GM18858 (cell line): ENCODE results near the gene RAF1.
"Not testable (repeated sequence)": the region's sequence is repeated elsewhere in the genome, so short reads cannot be mapped to it uniquely, and the experiment has no call there.

Experiments used
- ATAC-seq: cut with Tn5 transposase; IDR thresholded peaks from one replicate; pipeline ENCODE4 v1.9.1; 2021; ENCODE audit not compliant: unreplicated experiment

RAF1 gene

DNA sequence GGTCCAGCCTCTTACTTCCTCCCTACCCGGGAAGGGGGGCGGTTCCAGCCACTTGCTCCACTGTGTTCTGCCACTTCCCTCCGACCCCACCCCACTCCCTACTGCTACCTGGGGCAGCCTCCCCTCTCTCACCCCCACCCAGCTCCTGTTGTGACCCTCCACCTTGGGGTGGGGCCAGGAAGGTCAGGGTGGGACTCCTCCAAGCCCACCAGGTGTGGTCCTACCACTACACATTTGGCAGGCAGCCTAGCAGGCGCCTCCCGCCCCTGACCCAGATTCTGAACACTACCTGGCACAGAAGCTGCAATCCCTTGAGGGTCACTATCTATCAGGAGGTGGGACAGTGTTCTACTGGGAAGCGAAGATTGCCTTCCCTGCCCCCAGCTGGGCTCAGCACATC is 13.7 kb upstream of the RAF1 start:
- no peak for ATAC-seq

DNA sequence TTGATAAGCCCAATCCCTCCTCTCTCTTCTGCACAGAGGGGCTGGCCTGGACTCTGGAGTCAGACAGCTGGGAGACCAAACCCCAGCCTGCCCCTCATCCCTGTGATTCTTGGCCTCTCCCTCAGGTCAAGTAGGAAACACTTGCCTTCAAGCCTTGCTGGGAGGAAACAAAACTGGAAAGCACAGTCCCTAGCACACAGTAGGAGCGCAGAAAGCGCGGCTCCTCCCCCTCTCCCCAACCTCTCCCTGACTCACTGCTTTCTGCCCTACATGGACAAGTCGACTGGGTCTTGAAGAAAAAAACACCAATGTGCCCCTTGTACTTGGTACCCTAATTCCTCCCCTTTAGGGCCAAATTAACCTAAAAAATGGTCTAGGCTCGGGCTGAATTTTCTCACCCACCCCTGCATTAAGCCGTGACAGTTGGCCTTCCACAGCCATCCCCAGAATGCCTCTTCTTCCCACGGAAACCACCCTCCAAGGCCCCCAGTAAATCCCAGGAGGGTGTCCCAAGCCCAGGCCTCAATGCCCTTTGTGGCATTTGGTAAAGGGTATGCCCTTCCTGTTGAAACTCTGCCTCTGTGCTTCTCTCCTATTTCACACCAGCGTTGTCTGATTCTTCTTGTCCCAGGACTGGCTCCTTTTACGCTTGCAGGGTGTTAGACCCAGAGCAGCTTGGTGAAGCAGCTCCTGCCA is 11.3 kb upstream of the RAF1 start:
- ATAC-seq: no peak

DNA sequence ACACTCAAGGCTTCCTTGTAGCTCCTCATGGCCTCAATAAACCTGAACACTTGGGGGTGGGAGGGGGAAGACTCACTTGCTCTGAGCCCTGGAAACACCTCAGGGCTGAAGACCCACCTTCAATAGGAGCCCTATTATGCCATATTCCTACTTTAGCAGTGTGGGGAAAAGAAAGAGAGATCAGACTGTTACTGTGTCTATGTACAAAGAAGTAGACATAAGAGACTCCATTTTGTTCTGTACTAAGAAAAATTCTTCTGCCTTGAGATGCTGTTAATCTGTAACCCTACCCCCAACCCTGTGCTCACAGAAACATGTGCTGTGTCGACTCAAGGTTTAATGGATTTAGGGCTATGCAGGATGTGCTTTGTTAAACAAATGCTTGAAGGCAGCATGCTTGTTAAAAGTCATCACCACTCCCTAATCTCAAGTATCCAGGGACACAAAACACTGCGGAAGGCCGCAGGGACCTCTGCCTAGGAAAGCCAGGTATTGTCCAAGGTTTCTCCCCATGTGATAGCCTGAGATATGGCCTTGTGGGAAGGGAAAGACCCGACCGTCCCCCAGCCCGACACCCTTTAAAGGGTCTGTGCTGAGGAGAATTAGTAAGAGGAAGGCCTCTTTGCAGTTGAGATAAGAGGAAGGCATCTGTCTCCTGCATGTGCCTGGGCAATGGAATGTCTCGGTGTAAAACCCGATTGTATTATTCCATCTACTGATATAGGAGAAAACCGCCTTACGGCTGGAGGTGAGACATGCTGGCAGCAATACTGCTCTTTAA is 10.2 kb upstream of the RAF1 start:
- not testable (repeated sequence) for ATAC-seq

DNA sequence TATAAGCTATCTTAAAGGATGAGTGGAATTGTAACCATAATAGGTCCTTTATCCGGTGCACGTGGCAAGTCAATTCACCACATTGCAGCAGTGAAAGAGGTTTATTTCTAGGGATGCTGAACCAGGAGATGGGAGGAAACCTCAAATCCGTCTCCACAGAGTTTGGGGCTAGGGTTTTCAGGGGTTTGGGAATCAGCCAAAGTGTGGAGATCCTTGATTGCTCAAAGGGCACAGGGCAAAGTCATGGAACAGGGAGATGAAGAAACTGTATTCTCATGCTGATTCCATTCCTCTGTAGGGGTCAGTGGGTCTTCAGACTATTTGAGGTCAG is 7.2 kb upstream of the RAF1 start:
- ATAC-seq: no peak

DNA sequence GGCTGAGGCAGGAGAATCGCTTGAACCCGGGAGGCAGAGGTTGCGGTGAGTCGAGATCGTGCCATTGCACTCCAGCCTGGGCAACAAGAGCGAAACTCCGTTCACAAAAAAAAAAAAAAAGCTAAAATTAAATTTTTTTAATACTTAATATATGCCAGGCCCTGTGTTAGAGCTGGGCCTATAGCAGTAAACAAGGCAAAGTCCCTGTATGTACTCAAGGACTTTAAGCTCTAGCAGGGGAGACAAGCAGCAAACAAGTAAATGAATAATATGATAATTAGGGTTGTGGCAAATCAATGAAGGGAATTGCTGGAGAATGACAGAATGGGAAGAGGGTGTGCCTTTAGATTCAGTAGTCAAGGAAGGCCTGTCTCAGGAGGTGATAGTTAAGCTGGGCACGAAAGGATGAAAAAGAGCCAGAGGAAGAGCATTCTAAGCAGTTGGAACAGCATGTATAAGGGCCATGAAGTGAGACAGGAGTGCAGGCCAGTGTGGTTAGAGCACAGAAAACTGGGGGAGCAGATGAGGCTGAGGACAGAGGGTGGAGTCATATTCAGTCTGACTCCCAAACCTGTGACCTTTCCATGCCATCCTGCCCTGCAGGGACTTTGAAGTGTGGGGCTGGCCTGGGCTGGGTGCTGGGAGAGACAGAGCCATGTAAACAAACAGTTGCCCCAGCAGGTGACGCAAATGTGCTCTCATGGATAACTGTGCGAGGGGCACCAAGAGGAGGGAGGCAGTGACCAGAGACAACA is 6.6 kb upstream of the RAF1 start:
- no peak for ATAC-seq

DNA sequence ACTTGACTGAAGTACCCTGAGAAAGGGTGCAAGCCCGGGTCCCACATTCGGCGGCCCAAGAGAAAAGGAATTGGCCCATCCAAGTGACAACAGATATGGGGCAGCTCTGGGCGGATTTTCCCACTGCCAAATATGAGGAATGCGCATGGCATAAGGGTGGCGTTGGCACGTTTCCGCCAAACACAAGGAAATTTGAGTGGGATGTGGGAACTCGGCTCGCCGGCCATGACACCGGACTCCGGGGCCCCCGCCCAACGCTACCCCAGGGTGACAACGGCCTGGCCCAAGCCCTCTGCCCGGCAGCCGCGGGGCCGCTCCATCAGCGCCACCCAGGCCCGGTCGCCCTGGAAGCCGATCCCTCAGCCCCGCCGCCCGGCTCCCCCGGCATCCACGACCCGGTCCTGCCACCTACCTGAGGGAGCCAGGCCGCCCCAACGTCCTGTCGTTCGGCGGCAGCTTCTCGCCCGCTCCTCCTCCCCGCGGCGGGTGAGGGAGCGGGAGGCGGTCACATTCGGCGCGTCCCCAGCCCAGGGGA is 449 bp downstream of the RAF1 start:
- ATAC-seq: peak; percentile 30

DNA sequence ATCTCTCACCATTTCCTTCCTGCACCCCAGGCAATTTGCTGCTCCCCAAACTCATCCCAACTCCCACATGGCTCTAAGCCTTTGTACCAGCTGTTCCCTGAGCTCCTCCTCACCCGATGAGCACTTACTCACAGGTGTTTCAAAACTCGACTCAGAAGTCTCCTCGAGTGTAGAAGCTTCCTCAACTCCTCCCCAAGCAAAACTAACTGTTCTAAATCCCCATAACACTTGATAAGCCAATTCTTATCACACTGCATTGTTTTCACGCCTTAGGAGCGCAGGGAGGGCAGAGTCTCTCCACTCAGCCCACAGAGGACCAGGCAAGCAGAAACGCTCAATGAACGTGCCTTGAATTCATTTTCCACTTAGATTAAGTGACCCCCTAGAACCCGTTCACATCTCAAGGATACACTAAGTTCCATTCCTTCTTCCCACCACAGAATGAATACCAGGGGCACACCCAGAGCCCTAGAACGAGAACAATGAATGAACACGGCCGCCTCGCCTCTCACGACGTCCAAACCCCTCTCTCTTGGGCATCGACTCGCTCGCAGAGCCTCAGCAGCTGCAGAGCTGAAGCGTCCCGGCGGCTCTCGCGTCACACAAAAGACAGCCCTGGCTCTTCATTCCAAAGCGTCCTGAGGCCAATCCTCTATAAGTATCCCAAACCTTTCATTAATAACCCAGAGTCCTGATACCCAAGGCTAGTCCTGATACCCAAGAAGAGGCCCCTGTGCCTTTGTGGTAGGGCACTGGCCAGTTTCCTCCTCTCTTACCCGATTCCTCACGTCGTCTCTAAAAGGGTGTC is 1.1 kb downstream of the RAF1 start:
- no peak for ATAC-seq

DNA sequence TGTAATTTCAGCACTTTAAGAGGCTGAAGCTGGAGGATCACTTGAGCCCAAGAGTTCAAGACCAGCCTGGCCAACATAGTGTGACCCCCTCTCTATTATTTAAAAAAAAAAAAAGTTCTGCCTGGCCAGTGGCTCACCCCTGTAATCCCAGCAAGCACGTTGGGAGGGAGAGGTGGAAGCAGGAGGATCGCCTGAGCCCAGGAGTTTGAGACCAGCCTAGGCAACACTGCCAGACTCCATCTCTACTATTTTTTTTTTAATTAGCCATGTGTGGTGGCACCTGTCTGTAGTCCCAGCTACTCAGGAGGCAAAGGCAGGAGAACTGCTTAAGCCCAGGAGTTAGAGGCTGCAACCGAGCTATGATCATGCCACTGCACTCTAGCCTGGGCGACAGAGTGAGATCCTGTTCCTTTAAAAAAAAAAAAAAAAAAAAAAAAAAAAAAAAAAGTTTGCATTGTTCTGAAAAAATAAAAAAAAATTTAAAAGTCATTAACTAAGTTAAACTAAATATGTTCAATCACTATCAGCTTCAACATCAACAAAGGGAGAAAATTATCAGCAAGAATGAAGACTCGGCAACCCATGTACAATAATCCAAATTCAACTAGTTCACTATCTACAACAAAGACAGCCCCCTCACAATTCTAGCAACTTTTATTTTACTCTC is 1.9 kb downstream of the RAF1 start:
- no peak for ATAC-seq

DNA sequence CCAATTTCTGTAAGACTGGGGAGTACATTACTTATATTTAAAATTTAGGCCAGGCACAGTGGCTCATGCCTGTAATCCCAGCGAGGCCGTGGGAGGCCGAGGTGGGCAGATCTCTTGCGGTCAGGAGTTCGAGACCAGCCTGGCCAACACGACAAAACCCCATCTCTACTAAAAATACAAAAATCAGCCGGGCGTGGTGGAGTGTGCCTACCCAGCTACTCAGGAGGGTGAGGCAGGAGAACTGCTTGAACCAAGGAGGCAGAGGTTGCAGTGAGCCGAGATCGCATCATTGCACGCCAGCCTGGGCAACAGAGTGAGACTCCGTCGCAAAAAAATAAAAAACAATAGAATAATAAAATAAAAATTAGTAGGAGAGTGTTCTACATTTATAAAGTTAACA is 2.5 kb downstream of the RAF1 start:
- not testable (repeated sequence) for ATAC-seq

DNA sequence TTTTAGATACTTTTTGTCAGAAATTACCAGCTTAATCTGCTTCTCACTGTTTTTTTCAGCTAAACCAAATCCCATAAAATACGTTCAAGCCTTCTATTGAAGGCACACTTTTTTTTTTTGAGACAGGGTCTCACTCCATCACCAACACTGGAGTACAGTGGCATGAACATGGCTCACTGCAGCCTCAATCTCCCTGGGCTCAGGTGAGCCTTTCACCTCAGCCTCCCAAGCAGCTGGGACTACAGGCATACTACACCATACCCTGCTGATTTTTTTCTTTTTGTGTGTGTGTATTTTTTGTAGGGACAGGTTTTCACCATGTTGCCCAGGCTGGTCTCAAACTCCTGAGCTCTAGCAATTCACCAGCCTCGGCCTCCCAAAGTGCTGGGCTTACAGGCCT is 3.7 kb downstream of the RAF1 start:
- ATAC-seq: no peak

DNA sequence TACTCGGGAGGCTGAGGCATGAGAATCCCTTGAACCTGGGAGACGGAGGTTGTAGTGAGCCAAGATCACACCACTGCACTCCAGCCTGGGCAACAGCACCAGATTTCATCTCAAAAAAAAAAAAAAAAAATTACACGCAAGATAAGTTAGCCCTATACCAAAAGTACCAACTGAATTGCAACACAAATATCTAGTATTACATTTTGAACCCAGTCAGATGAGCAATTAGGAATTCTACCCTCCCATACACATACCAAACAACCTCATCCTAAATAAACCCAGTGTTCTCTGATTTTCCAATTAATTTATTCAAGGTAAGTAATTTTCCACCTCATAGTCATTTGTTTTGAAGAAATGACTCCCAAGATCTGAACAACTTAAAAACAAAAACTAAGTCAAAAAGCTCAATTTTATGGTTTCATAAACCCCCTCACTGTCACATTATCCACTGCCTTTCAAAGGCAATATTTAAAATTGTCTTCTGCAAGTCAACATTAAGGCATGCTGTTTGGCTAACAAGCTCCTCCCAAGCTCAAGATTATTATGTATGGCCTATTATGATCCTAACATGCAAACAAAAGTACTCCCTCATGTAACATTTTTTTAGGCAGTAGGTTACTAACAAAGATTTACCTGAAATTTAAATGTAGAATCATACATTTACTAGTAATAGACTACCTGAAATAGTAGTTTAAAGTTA is 4.5 kb downstream of the RAF1 start:
- ATAC-seq: no peak

DNA sequence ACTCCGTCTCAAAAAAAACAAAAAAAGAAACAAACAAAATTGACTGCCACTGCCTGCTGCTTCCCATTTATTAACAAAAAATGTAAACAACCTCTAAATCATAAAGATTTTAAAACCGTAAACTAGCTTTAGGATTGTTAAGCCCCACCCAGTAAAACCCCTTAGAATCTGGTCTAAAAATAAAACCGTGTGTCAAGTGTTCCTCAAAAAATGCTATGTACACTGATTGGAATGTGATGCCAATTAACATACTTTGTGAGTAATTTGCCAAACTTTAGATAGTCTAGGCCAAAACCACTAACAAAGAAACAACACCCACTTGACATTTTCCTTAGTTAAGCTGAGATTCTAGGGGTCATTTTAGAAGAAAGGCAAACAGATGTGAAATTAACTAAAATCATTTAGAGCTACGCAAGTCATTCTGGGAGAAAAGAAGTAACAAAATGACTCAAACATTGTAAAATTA is 5.3 kb downstream of the RAF1 start:
- no peak for ATAC-seq

DNA sequence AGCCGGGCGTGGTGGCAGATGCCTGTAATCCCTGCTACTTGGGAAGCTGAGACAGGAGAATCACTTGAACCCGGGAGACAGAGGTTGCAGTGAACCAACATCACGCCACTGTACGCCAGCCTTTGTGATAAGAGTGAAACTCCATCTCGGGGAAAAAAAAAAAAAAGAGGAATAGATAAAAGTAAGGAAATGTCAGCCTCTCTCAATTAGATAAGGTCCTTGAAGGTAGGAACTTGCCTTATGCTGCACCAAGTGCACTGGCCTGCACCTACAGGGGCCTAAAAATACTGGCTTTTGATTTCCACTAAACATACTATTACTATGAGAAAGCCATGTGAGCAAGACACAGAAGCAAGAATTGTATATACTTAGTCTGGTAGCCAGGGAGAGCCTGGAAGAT is 7.1 kb downstream of the RAF1 start:
- ATAC-seq: no peak

DNA sequence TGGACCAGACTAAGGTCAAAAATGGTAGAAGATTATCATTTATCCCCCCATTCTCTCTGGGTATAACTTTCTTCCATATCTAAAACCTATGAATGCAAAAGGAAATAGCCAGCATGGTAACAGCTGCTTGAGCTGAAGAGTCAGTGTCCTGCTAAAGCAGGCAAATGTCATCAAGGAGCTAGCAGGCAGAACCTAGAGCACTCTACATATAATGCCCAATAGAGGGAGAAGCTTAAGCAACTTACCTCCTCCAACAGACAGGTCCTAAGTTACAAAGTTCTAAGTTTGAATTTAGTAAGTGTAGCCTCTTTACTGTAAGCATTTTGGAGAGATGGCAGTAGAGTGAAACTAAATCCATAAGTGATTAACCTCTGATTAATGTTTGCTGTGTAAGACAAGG is 7.7 kb downstream of the RAF1 start:
- no peak for ATAC-seq

DNA sequence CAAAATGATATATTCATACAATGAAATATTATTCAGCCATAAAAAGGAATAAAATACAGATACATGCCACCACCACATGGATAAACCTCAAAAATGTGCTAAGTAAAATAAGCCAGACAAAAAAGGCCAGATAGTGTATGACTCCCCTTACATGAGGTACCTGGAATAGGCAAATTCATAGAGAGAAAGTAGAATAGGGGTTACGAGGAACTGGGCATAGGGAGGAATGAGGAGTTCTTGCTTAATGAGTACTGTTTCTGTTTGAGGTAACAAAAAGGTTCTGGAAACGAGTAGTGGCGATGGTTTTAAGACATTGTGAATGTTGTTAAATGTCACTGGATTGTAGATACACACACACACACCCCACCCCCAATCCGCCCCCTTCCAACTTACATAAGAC is 8.2 kb downstream of the RAF1 start:
- no peak for ATAC-seq

DNA sequence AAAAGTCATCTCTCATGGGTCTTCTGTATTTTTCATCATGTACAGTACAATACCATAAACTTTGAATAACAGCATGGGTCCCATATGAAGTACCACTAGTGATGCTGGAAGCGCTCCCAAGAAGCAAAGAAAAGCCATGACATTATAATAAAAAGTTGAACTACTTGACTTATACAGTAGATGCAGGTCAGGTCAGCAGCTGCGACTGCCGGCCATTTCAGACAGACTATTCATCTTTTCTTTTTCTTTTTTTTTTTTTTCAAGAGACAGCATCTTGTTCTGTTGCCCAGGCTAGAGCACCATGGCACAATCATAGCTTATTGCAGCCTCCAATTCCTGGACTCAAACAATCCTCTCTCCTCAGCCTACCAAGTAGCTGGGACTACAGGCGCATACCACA is 10.2 kb downstream of the RAF1 start:
- ATAC-seq: no peak

DNA sequence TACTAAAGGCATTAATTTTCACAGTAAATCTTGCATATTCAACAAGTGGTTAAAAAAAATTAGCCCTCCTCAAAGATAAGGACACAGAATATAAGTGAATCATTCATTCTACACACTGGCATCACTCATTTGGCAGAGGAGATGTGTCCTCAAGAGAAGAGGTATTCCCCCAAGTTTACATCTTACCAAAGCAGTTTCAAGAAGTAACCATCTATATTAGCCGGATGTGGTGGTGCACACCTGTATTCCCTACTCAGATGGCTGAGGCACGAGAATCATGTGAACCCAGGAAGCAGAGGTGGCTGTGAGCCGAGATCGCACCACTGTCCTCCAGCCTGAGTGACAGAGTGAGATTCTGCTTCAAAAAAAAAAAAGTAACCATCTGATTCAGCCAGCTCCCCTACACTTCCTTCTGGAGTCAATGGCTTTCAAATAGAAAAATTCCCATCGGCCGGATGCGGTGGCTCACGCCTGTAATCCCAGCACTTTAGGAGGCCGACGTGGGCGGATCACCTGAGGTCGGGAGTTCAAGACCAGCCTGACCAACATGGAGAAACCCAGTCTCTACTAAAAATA is 15.4 kb downstream of the RAF1 start:
- peak; percentile 38 for ATAC-seq

DNA sequence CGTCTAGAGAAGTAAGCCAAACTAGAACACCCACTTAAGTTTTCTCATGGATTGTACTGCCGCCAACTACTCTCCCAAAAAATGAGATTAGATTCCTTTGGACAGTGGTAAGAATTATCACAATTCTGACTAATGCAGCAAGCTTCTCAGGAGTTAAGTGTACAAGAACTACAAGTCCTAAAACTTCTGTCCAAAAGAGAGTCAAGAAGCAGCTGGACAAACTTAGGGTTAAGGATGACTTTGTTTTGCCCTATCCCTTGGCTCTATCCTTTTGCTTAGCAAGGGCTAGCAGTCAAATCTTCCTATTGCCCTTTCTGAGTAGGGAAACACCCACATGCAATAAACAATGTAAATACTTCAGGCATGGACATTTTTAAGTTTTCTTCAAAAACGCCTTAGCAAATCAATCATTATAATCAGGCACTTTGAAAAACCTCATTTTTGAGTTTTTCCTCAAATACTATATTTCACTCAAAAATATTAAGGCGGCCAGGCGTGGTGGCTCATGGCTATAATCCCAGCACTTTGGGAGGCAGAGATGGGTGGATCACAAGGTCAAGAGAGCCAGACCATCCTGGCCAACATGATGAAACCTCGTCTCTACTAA is 19.5 kb downstream of the RAF1 start:
- no peak for ATAC-seq

DNA sequence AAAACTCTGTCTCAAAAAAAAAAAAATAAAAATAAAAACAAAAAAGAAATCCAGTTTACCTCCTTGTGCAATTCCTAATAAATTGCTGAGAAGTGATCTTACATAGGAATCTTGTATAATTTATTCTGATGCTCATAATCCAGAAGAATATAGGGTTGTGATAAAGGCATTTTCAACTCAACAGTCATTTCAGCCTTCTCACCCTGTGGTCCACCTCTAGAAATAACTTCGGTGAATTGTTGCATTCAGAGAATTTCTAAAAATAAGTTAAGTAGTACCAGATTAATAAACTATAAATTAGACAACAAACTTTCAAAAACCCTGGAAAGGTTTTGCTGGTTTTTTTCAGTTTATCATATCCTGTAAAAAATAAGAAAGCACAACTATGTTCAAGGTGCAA is 20.2 kb downstream of the RAF1 start:
- no peak for ATAC-seq
